Keratinocyte (primary cell): ENCODE results near the gene NEURL1.

Experiments used
- CTCF ChIP-seq, 3 experiments: IDR thresholded peaks in 1 of 3; conservative IDR thresholded peaks in 1 of 3; optimal IDR thresholded peaks in 1 of 3; 2 replicates in 2 of 3; 3 replicates in 1 of 3; pipeline versions ENCODE3 to v1.5.1; 2011; ENCODE audit warnings: low read length in 3 of 3, mild to moderate bottlenecking in 3 of 3, moderate library complexity in 2 of 3, control low read depth in 1 of 3, inconsistent platforms in 1 of 3; ENCODE audit not compliant: insufficient read depth in 2 of 3; ENCODE audit errors: extremely low read depth in 1 of 3
- EZH2 ChIP-seq: IDR thresholded peaks from one replicate; pipeline ENCODE4 v1.6.1; 2012; ENCODE audit warnings: inconsistent platforms, mild to moderate bottlenecking, low read length, moderate library complexity

GRCh38 chr10:103457896-103458583 is 35.5 kb upstream of the NEURL1 start:
- TF ChIP-seq CTCF (optimal IDR thresholded peaks at IDR 0.05 in 1 of 3, IDR thresholded peaks at IDR 0.05 in 1 of 3, conservative IDR thresholded peaks at IDR 0.05 in 1 of 3; ENCODE audit: extremely low read depth in 1 of 3, insufficient read depth in 2 of 3, low read length in 3 of 3) (no peak), EZH2 (no peak)
